Activated CD4-positive, alpha-beta T cell treated with anti-CD3 and anti-CD28 coated beads for 36 hours (primary cell): ENCODE data around the gene DUSP22. TPM values are rescaled to one million over a fixed set of nuclear protein-coding genes. Genes with fewer than 3 reads are reported as not detected.

ENCODE experiments used
- ATAC-seq: fragments of 200-7000 bp; cut with Tn5 transposase; one replicate; pipeline ENCODE4 v1.10.0; 2021; ENCODE audit warnings: mild to moderate bottlenecking, moderate library complexity
- CTCF ChIA-PET: fragments of 350-600 bp; sonication (Branson Sonifier 250); formaldehyde crosslinking; loops from one replicate; lab custom pipeline; 2021; ENCODE audit warnings: antibody characterized with exemption; lab: Charles Lee
- POLR2A ChIA-PET: fragments of 350-600 bp; sonication (Branson Sonifier 250); formaldehyde crosslinking; loops from one replicate; lab custom pipeline; 2021; ENCODE audit warnings: antibody characterized with exemption, inconsistent platforms; lab: Charles Lee
- DNase-seq: peaks from one replicate; pipeline ENCODE4 v3.0.0-alpha.2; 2020
- H3K27ac Mint-ChIP-seq: one replicate; pipeline ENCODE4 v1.8.0; 2021; ENCODE audit warnings: mixed read lengths
- H3K27me3 Mint-ChIP-seq: one replicate; pipeline ENCODE4 v1.8.0; 2021; ENCODE audit warnings: mixed read lengths
- H3K36me3 Mint-ChIP-seq: one replicate; pipeline ENCODE4 v1.8.0; 2021; ENCODE audit warnings: low read depth, mixed read lengths
- H3K4me1 Mint-ChIP-seq: one replicate; pipeline ENCODE4 v1.8.0; 2021; ENCODE audit warnings: mixed read lengths
- H3K4me3 Mint-ChIP-seq: one replicate; pipeline ENCODE4 v1.8.0; 2021; ENCODE audit warnings: mild to moderate bottlenecking, moderate library complexity, mixed read lengths
- H3K9me3 Mint-ChIP-seq: one replicate; pipeline ENCODE4 v1.8.0; 2021; ENCODE audit warnings: low read depth, mixed read lengths
- intact Hi-C, 2 experiments: fragments of 100-400 bp; cut with DNase I in 1 of 2; cut with micrococcal nuclease in 1 of 2; formaldehyde crosslinking; loops; one replicate each; pipeline versions ENCODE4 v1.14.2 to v1.15.1; 2022 to 2024; cut with DNase I, micrococcal nuclease
- total RNA-seq, 2 experiments: library from RNA; stranded (reverse); gene quantifications; one replicate each; pipeline ENCODE4 v1.2.3, GENCODE V29; 2021

The DUSP22 gene
- total RNA-seq, 2 experiments from 2014 or later = 33.2 to 33.7 TPM

GRCh38 chr6:298233-299103 is 6.2 kb downstream of the DUSP22 start:
- DNase-seq (no peak), ATAC-seq (no peak)
- no peak overlapping the region for H3K27ac Mint-ChIP-seq
- H3K4me1 Mint-ChIP-seq = peaks cover 40% of the 10 kb centered on the region
- H3K27me3 Mint-ChIP-seq = no peaks in the 10 kb centered on the region
- intact Hi-C loops = no loop called here
- H3K4me3 Mint-ChIP-seq = no peak overlapping the region
- POLR2A ChIA-PET = no interaction called here
- CTCF ChIA-PET = interaction anchor here (0.7 to 1.0 kb wide), 2 partner anchors 17 to 109 kb away, joined by 3 to 4 read pairs; no protein-coding TSS in a partner anchor
- H3K9me3 Mint-ChIP-seq = no peaks in the 10 kb centered on the region
- peaks cover 1% of the 10 kb centered on the region for H3K36me3 Mint-ChIP-seq

DNA sequence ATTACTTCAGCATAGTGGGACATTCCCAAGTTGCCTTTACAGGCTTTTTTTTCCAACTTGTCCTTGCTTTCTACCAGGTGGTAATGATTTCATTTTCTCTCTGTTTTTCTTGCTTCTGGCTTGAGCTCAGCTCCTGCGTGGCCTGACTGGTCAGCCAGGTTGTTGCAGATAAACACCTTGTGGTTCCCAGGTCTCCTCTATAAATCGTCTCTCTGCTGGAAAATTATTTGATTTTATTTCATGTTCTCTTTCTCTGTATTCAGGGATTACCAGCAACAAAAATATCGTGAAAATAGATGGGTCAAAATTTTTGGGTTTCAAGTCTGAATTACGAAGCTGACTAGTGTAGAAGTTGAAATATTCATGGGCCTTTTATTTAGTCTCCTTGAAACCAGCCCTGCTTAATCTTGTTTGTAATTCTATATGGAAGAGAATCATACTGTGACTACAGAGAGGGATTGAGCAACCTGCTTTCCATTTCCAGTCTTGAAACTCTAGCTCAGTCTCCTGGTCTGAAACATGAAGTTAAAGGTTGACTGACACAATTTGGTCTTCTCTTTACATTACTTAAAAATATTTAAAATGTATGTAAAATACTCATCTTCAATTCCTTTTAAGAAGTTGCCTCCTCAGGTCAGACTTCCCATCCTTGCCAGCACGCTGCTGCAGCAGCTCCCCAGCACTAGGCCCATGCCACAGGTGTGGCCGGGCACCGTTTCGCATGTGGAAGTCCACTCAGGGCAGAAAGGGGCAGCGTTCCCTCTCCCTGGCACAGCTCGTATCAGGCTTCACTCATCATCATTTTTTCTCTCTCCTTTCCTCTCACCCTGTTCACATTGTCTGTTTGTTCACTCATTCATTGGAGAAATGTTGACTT is 7.1 kb downstream of the DUSP22 start:
- intact Hi-C loops = no loop called here

DNA sequence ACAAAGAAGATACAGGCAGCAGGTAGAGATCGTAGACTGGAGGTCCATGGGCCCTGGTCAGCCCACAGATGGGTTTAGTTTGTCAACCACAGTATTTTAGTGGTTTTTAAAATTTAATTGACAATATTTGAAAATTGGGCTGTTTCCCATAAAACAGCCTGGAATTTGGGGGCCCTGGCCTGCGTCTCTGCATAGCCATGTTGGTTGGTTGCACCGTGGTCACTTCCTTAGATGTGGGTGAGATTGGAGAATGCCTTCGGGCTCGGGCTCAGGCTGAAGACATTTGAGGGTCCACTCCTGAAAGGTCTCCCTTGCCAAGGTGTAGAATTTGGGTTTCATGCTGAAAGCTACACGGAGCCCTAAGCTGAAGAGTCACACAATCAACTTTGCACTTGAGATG is 7.7 kb downstream of the DUSP22 start:
- no peaks in the 10 kb centered on the region for H3K9me3 Mint-ChIP-seq
- intact Hi-C loops = no loop called here
- H3K36me3 Mint-ChIP-seq = peaks cover 6% of the 10 kb centered on the region
- H3K27me3 Mint-ChIP-seq = no peaks in the 10 kb centered on the region
- POLR2A ChIA-PET = no interaction called here
- peaks cover 35% of the 10 kb centered on the region for H3K4me1 Mint-ChIP-seq
- ATAC-seq (no peak), DNase-seq (no peak)
- no peak overlapping the region for H3K27ac Mint-ChIP-seq
- CTCF ChIA-PET = interaction anchor here (0.7 to 1.3 kb wide), 2 partner anchors 13 to 32 kb away, joined by 3 read pairs; no protein-coding TSS in a partner anchor
- no peak overlapping the region for H3K4me3 Mint-ChIP-seq

More for the DNA sequence above, 7.1 kb downstream of the DUSP22 start:
- CTCF ChIA-PET = interaction anchor here (0.7 to 1.3 kb wide), 4 partner anchors 13 to 109 kb away, joined by 3 to 4 read pairs (median 3); no protein-coding TSS in a partner anchor
- DNase-seq (no peak), ATAC-seq (no peak)
- POLR2A ChIA-PET = no interaction called here
- Mint-ChIP-seq H3K9me3 (no peaks in the 10 kb centered on the region), H3K27me3 (no peaks in the 10 kb centered on the region), H3K4me1 (peaks cover 37% of the 10 kb centered on the region), H3K36me3 (no peaks in the 10 kb centered on the region), H3K27ac (no peak overlapping the region), H3K4me3 (no peak overlapping the region)

DNA sequence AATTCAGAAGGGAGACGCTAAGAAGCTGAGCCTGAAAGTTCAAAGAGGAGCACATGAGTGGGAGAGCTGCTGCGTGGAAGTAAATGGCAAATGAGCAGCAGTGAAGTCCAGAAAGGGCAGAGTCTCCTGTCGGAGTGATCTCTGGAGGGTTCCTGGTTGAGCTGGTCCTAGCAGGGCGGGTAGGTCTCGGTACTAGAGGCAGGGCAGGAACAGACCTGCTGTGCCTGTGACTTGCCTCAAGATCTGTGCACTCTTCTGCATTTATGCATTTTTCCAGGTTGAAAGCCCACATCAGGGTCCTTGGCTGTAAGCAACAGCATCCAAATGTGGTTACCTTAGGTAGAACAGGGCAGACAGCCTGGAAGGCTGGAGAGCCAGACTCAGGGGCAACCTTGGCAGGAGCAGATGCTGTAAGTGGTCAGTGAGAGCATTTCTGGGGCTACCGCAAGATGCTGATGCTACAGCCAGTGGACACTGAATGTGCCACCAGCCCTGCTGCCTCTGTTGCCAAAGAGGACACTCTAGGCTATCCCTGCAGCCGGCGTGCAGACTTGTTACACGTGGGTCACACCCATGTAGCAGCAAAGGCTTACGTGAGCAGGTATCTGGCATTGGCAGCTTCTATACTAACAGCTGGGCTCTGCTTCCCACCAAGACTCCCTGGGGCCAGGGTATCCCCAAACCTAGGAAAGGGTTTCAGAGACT is 8.4 kb downstream of the DUSP22 start:
- ATAC-seq (no peak), DNase-seq (no peak)
- Mint-ChIP-seq H3K9me3 (no peaks in the 10 kb centered on the region), H3K4me3 (no peak overlapping the region), H3K36me3 (peaks cover 6% of the 10 kb centered on the region), H3K27me3 (no peaks in the 10 kb centered on the region), H3K4me1 (peaks cover 28% of the 10 kb centered on the region), H3K27ac (no peak overlapping the region)
- ChIA-PET CTCF (interaction anchor here (1.3 kb wide), 1 partner anchor 12 kb away, joined by 3 read pairs; no protein-coding TSS in a partner anchor), POLR2A (interaction anchor here (0.6 kb wide), 1 partner anchor 102 kb away, joined by 3 read pairs; no protein-coding TSS in a partner anchor)
- intact Hi-C loops = no loop called here

GRCh38 chr6:301526-301925 is 9.2 kb downstream of the DUSP22 start:
- POLR2A ChIA-PET = interaction anchor here (0.9 kb wide), 1 partner anchor 1089 kb away, joined by 4 read pairs; no protein-coding TSS in a partner anchor
- H3K4me3 Mint-ChIP-seq = no peak overlapping the region
- intact Hi-C loops = no loop called here
- H3K4me1 Mint-ChIP-seq = peaks cover 20% of the 10 kb centered on the region
- H3K9me3 Mint-ChIP-seq = no peaks in the 10 kb centered on the region
- ATAC-seq (no peak), DNase-seq (no peak)
- H3K36me3 Mint-ChIP-seq = peaks cover 6% of the 10 kb centered on the region
- no peak overlapping the region for H3K27ac Mint-ChIP-seq
- CTCF ChIA-PET = interaction anchor here (1.1 kb wide), 1 partner anchor 11 kb away, joined by 6 read pairs; no protein-coding TSS in a partner anchor
- H3K27me3 Mint-ChIP-seq = no peaks in the 10 kb centered on the region

- Mint-ChIP-seq H3K27ac (no peak overlapping the region), H3K9me3 (no peaks in the 10 kb centered on the region), H3K4me1 (peaks cover 14% of the 10 kb centered on the region), H3K36me3 (peaks cover 6% of the 10 kb centered on the region), H3K27me3 (no peaks in the 10 kb centered on the region), H3K4me3 (no peak overlapping the region)
- DNase-seq = no peak
- ChIA-PET POLR2A (interaction anchor here (0.9 kb wide), 1 partner anchor 1088 kb away, joined by 4 read pairs; no protein-coding TSS in a partner anchor), CTCF (interaction anchor here (1.1 kb wide), 1 partner anchor 10 kb away, joined by 6 read pairs; no protein-coding TSS in a partner anchor)
- intact Hi-C loops = no loop called here
- no peak for ATAC-seq
These were observed 9.8 kb downstream of the DUSP22 start for GRCh38 chr6:301929-302705.

DNA sequence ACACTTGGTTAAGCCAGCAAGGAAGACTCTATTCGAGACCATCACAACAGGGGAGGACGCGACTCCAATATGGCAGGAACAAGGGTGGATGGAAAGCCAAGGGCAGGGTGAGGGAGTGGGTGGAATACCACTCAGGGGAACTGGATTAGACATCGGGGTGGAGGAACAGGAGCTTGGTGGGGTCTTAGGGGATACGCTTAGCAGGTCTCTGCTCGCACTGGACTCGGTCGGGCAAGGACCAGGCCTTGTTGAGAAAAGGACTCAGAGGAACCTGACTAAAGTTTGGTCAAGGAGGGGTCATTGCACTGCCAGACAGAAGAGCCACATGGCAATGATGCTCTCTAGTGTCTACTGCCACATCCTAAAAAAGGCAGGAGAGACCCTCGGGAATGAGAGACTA is 10.5 kb downstream of the DUSP22 start:
- Mint-ChIP-seq H3K4me3 (no peak overlapping the region), H3K4me1 (peaks cover 7% of the 10 kb centered on the region), H3K27ac (no peak overlapping the region), H3K27me3 (no peaks in the 10 kb centered on the region), H3K36me3 (peaks cover 8% of the 10 kb centered on the region), H3K9me3 (no peaks in the 10 kb centered on the region)
- DNase-seq (no peak), ATAC-seq (no peak)
- CTCF ChIA-PET = no interaction called here
- POLR2A ChIA-PET = no interaction called here
- intact Hi-C loops = no loop called here

- POLR2A ChIA-PET = no interaction called here
These were observed 11.0 kb downstream of the DUSP22 start for GRCh38 chr6:303263-303662.

DNA sequence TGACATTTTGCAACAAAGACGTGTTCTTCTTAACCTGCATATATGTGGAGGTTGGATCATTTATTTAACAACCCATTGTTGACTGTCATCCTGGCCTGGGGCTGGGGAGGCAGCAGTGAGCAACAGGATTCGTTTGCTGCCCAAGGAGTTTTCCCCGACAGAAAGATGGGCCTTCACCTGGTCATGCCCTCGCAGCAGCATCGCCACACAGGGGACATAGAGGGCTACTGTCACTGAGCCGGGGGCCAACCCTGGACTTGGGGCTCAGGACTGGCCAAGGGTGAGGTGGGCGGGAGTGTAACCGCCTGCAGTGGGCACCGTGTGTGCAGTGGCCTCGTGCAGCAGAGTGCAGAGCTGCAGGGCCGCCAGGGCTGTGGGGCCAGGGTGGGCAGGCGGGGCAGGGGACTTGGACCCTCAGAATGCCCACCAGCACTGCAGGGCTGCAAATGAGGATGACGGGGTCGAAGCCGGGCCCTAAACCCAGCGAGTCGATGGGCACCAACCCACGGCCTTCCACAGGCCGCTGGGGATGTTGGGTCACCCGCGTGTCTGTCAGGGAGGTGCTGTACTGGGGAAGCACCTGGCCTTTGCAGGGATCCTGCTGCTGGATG is 11.8 kb downstream of the DUSP22 start:
- Mint-ChIP-seq H3K4me1 (peaks cover 3% of the 10 kb centered on the region), H3K27ac (no peak overlapping the region), H3K4me3 (no peak overlapping the region), H3K9me3 (no peaks in the 10 kb centered on the region), H3K27me3 (no peaks in the 10 kb centered on the region), H3K36me3 (peaks cover 10% of the 10 kb centered on the region)
- POLR2A ChIA-PET = no interaction called here
- CTCF ChIA-PET = no interaction called here
- DNase-seq (no peak), ATAC-seq (no peak)
- intact Hi-C loops = no loop called here

More at GRCh38 chr6:303263-303662, 11.0 kb downstream of the DUSP22 start:
- DNase-seq = no peak
- Mint-ChIP-seq H3K4me3 (no peak overlapping the region), H3K27ac (no peak overlapping the region), H3K4me1 (peaks cover 3% of the 10 kb centered on the region), H3K36me3 (peaks cover 10% of the 10 kb centered on the region), H3K27me3 (no peaks in the 10 kb centered on the region), H3K9me3 (no peaks in the 10 kb centered on the region)
- CTCF ChIA-PET = interaction anchor here (0.7 kb wide), 1 partner anchor 12 kb away, joined by 3 read pairs; no protein-coding TSS in a partner anchor
- no peak for ATAC-seq
- intact Hi-C loops = no loop called here

GRCh38 chr6:304833-305370 is 12.6 kb downstream of the DUSP22 start:
- peaks cover 10% of the 10 kb centered on the region for H3K36me3 Mint-ChIP-seq
- no peak for ATAC-seq

More at GRCh38 chr6:304833-305370, 12.6 kb downstream of the DUSP22 start:
- intact Hi-C loops = no loop called here
- H3K4me3 Mint-ChIP-seq = no peak overlapping the region
- DNase-seq = no peak
- ChIA-PET CTCF (interaction anchor here (0.7 to 1.6 kb wide), 6 partner anchors 9 to 115 kb away, joined by 3 to 5 read pairs (median 3); no protein-coding TSS in a partner anchor), POLR2A (no interaction called here)
- H3K9me3 Mint-ChIP-seq = no peaks in the 10 kb centered on the region
- H3K4me1 Mint-ChIP-seq = peaks cover 3% of the 10 kb centered on the region
- H3K27ac Mint-ChIP-seq = no peak overlapping the region
- H3K27me3 Mint-ChIP-seq = no peaks in the 10 kb centered on the region
